Keratinocyte (primary cell): ENCODE results near the gene POLD3. TPM values are rescaled to one million over a fixed set of nuclear protein-coding genes. Genes with fewer than 3 reads are reported as not detected.

Experiments used
- DNase-seq: peaks from one replicate; pipeline ENCODE4 v3.0.0-alpha.2; 2011; ENCODE audit warnings: low read depth, missing footprints, low spot score
- FAIRE-seq: peaks from 2 replicates; lab custom pipeline; 2011; peaks lifted over from hg19 to GRCh38; lab: Jason Lieb, UNC
- H2AFZ ChIP-seq: 2 replicates; pipeline ENCODE4 v1.6.0; 2012; ENCODE audit warnings: low read length, control low read depth, inconsistent platforms; ENCODE audit not compliant: control insufficient read depth
- H3K27ac ChIP-seq: 2 replicates; pipeline ENCODE4 v1.5.1; 2011; ENCODE audit warnings: low read length; ENCODE audit not compliant: control insufficient read depth, insufficient read depth
- H3K27me3 ChIP-seq: 3 replicates; pipeline ENCODE4 v1.6.0; 2011; ENCODE audit warnings: low read length; ENCODE audit not compliant: control insufficient read depth, insufficient read depth; ENCODE audit errors: extremely low read depth
- H3K36me3 ChIP-seq, 2 experiments: 2 replicates in 1 of 2; 3 replicates in 1 of 2; pipeline ENCODE4 v1.5.1; 2011; ENCODE audit warnings: low read length in 2 of 2, mild to moderate bottlenecking in 1 of 2; ENCODE audit not compliant: control insufficient read depth in 2 of 2, insufficient read depth in 2 of 2; ENCODE audit errors: extremely low read depth in 1 of 2
- H3K4me1 ChIP-seq: 3 replicates; pipeline ENCODE4 v1.5.1; 2011; ENCODE audit warnings: low read length; ENCODE audit not compliant: control insufficient read depth, insufficient read depth; ENCODE audit errors: extremely low read depth
- H3K4me2 ChIP-seq: 3 replicates; pipeline ENCODE4 v1.6.0; 2011; ENCODE audit warnings: low read depth, low read length; ENCODE audit not compliant: control insufficient read depth, insufficient read depth; ENCODE audit errors: extremely low read depth
- H3K4me3 ChIP-seq, 3 experiments: fragments of 200-600 bp in 1 of 3; sonication (generic) in 1 of 3; 2 replicates in 2 of 3; 3 replicates in 1 of 3; pipeline ENCODE4 v1.5.1; 2011 to 2016; ENCODE audit warnings: low read length in 3 of 3, mild to moderate bottlenecking in 3 of 3, control low read depth in 2 of 3, inconsistent platforms in 1 of 3, low read depth in 1 of 3, mixed read lengths in 1 of 3, mixed run types in 1 of 3, moderate library complexity in 1 of 3; ENCODE audit not compliant: control insufficient read depth in 2 of 3, insufficient read depth in 2 of 3; ENCODE audit errors: extremely low read depth in 1 of 3
- H3K79me2 ChIP-seq: 2 replicates; pipeline ENCODE4 v1.6.0; 2012; ENCODE audit warnings: low read length; ENCODE audit not compliant: control insufficient read depth, insufficient read depth
- H3K9ac ChIP-seq: 3 replicates; pipeline ENCODE4 v1.6.0; 2011; ENCODE audit warnings: low read length; ENCODE audit not compliant: control insufficient read depth, insufficient read depth; ENCODE audit errors: extremely low read depth
- H3K9me1 ChIP-seq: 3 replicates; pipeline ENCODE4 v1.6.0; 2011; ENCODE audit warnings: low read length; ENCODE audit not compliant: control insufficient read depth, insufficient read depth; ENCODE audit errors: extremely low read depth
- H3K9me3 ChIP-seq: 2 replicates; pipeline ENCODE4 v1.5.1; 2012; ENCODE audit warnings: low read depth, low read length; ENCODE audit not compliant: control insufficient read depth
- H4K20me1 ChIP-seq: 3 replicates; pipeline ENCODE4 v1.6.0; 2011; ENCODE audit warnings: low read length; ENCODE audit not compliant: control insufficient read depth, insufficient read depth; ENCODE audit errors: extremely low read depth
- EZH2 ChIP-seq: IDR thresholded peaks from one replicate; pipeline ENCODE4 v1.6.1; 2012; ENCODE audit warnings: inconsistent platforms, mild to moderate bottlenecking, low read length, moderate library complexity
- dilution Hi-C: fragments of 300-500 bp; cut with MboI; formaldehyde crosslinking; loops from one replicate; pipeline ENCODE4 v1.7.0; 2020; ENCODE audit warnings: low sequenced_read_pairs; ENCODE audit not compliant: extremely low pct_ligation_motif_present
- polyA plus RNA-seq, 5 experiments: library from polyadenylated mRNA; depleted of rRNA in 3 of 5; stranded (reverse) in 3 of 5; stranded (forward) in 1 of 5; unstranded in 1 of 5; fragments of >200 nt; gene quantifications; 1 replicate in 1 of 5; 2 replicates in 3 of 5; 3 replicates in 1 of 5; pipeline versions ENCODE4 v1.2.1 to v1.2.3, GENCODE V29; 2011 to 2012; ENCODE audit warnings: missing spikeins in 2 of 5, low read depth in 1 of 5, low replicate concordance in 1 of 5
- TF ChIP-seq, protein P1 (sequence below), 3 experiments: IDR thresholded peaks in 1 of 3; conservative IDR thresholded peaks in 1 of 3; optimal IDR thresholded peaks in 1 of 3; 2 replicates in 2 of 3; 3 replicates in 1 of 3; pipeline versions ENCODE3 to v1.5.1; 2011; ENCODE audit warnings: low read length in 3 of 3, mild to moderate bottlenecking in 3 of 3, moderate library complexity in 2 of 3, control low read depth in 1 of 3, inconsistent platforms in 1 of 3; ENCODE audit not compliant: insufficient read depth in 2 of 3; ENCODE audit errors: extremely low read depth in 1 of 3

Gene POLD3
- polyA plus RNA-seq, 1 donor (not counting 4 experiments of a cell fraction or from before 2014, with no cell fraction given), result 16.7 TPM

DNA sequence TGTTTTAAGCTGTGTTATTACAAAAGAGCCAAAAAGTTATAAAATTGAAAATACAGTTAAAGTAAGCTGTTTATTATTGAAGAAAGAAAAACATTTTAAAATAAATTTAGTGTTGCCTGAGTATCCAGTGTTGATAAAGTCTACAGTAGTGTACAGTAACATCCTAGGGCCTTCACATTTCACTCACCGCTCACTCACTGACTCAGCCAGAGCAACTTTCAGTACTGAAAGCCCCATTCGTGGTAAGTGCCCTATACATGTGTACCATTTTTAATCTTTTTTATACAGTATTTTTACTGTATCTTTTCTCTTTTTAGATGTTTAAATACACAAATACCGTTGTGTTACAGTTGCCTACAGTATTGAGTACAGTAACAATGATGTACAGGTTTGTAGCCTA is 35.0 kb downstream of the POLD3 start:
- FAIRE-seq (no peak), DNase-seq (no peak)
- Histone ChIP-seq H3K9me1 (no peaks in the 10 kb centered on the region), H3K4me3 (no peak overlapping the region), H3K9ac (no peak overlapping the region), H3K9me3 (no peaks in the 10 kb centered on the region), H3K36me3 (no peaks in the 10 kb centered on the region), H3K27me3 (no peaks in the 10 kb centered on the region), H3K27ac (no peak overlapping the region), H4K20me1 (no peaks in the 10 kb centered on the region), H3K79me2 (no peaks in the 10 kb centered on the region), H3K4me1 (peaks cover 7% of the 10 kb centered on the region), H2AFZ (no peak overlapping the region), H3K4me2 (no peak overlapping the region)
- no peak for TF ChIP-seq EZH2
- TF ChIP-seq, protein P1, sequence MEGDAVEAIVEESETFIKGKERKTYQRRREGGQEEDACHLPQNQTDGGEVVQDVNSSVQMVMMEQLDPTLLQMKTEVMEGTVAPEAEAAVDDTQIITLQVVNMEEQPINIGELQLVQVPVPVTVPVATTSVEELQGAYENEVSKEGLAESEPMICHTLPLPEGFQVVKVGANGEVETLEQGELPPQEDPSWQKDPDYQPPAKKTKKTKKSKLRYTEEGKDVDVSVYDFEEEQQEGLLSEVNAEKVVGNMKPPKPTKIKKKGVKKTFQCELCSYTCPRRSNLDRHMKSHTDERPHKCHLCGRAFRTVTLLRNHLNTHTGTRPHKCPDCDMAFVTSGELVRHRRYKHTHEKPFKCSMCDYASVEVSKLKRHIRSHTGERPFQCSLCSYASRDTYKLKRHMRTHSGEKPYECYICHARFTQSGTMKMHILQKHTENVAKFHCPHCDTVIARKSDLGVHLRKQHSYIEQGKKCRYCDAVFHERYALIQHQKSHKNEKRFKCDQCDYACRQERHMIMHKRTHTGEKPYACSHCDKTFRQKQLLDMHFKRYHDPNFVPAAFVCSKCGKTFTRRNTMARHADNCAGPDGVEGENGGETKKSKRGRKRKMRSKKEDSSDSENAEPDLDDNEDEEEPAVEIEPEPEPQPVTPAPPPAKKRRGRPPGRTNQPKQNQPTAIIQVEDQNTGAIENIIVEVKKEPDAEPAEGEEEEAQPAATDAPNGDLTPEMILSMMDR (optimal IDR thresholded peaks at IDR 0.05 in 1 of 3, IDR thresholded peaks at IDR 0.05 in 1 of 3, conservative IDR thresholded peaks at IDR 0.05 in 1 of 3; ENCODE audit: extremely low read depth in 1 of 3, insufficient read depth in 2 of 3, low read length in 3 of 3), result no peak
- dilution Hi-C loops, result no loop called here

- H3K79me2 ChIP-seq, result no peaks in the 10 kb centered on the region
- H3K9me3 ChIP-seq, result no peaks in the 10 kb centered on the region
- no peak overlapping the region for H3K9ac ChIP-seq
- TF ChIP-seq EZH2, result no peak
- H3K4me1 ChIP-seq, result peaks cover 33% of the 10 kb centered on the region
- H3K9me1 ChIP-seq, result no peaks in the 10 kb centered on the region
- no peak overlapping the region for H3K4me2 ChIP-seq
- H3K4me3 ChIP-seq, result no peak overlapping the region
- no peaks in the 10 kb centered on the region for H4K20me1 ChIP-seq
- no peaks in the 10 kb centered on the region for H3K27me3 ChIP-seq
- DNase-seq (no peak), FAIRE-seq (no peak)
- no peaks in the 10 kb centered on the region for H3K36me3 ChIP-seq
- H2AFZ ChIP-seq, result no peak overlapping the region
- H3K27ac ChIP-seq, result no peak overlapping the region
- dilution Hi-C loops, result no loop called here
Measured at GRCh38 chr11:74630043-74630442, 37.7 kb downstream of the POLD3 start.
